HepG2 (cell line): ENCODE data around the gene TMEM130. TPM values are rescaled to one million over a fixed set of nuclear protein-coding genes. Genes with fewer than 3 reads are reported as not detected.

Experiments used
- ATAC-seq: fragments of 200-7000 bp; cut with Tn5 transposase; 3 replicates; pipeline ENCODE4 v1.9.1; 2020; ENCODE audit warnings: mild to moderate bottlenecking, moderate library complexity
- BruUV-seq: library from RNA; stranded (reverse); fragments of 400-500 nt; replicated peaks from 2 replicates; lab custom pipeline; 2021; lab: Mats Ljungman, UMichigan
- CTCF ChIA-PET: fragments of 300-600 bp; formaldehyde crosslinking; extraction: SDS; loops from one replicate; lab custom pipeline; 2021; ENCODE audit warnings: low total read pairs, inconsistent platforms, low intra/inter-chr PET ratio; lab: Yijun Ruan, JAX
- POLR2A ChIA-PET: fragments of 350-600 bp; sonication (Branson Sonifier 250); formaldehyde crosslinking; loops from one replicate; lab custom pipeline; 2020; ENCODE audit warnings: antibody characterized with exemption, inconsistent platforms; lab: Yijun Ruan, JAX
- DNase-seq: peaks from one replicate; pipeline ENCODE4 v3.0.0-alpha.2; 2015; ENCODE audit warnings: low spot score
- FAIRE-seq: peaks from 3 replicates; lab custom pipeline; 2011; peaks lifted over from hg19 to GRCh38; lab: Jason Lieb, UNC
- H2AFZ ChIP-seq: one replicate; pipeline ENCODE4 v1.6.1; 2011; ENCODE audit warnings: low read length, inconsistent platforms
- H3K27ac ChIP-seq: fragments of 300-600 bp; 3 replicates; pipeline ENCODE4 v1.8.0; 2011; ENCODE audit warnings: mixed run types, mild to moderate bottlenecking, mixed read lengths, low read length, inconsistent platforms; ENCODE audit not compliant: insufficient read depth; ENCODE audit errors: extremely low read length
- H3K27me3 ChIP-seq, 2 experiments: fragments of 200-600 bp in 1 of 2; 2 replicates in 1 of 2; 3 replicates in 1 of 2; pipeline versions ENCODE4 v1.6.0 to v1.8.0; 2011; ENCODE audit warnings: low read length in 2 of 2, mild to moderate bottlenecking in 2 of 2, moderate library complexity in 2 of 2, inconsistent platforms in 1 of 2; ENCODE audit not compliant: insufficient read depth in 2 of 2, control insufficient read depth in 1 of 2
- H3K36me3 ChIP-seq, 2 experiments: fragments of 200-600 bp in 1 of 2; replicated peaks in 1 of 2; 2 replicates in 1 of 2; 3 replicates in 1 of 2; pipeline versions ENCODE4 v1.5.1 to v1.8.0; 2011; ENCODE audit warnings: low read length in 2 of 2, inconsistent platforms in 1 of 2; ENCODE audit not compliant: insufficient read depth in 2 of 2, control insufficient read depth in 1 of 2
- H3K4me1 ChIP-seq: 2 replicates; pipeline ENCODE4 v1.5.1; 2012; ENCODE audit warnings: low read length, inconsistent platforms; ENCODE audit not compliant: insufficient read depth
- H3K4me2 ChIP-seq: 2 replicates; pipeline ENCODE4 v1.6.0; 2011; ENCODE audit warnings: low read depth, low read length, inconsistent platforms
- H3K4me3 ChIP-seq, 3 experiments: fragments of 200-600 bp in 1 of 3; sonication (generic), shearing (Covaris generic) in 1 of 3; replicated peaks in 1 of 3; 2 replicates each; pipeline ENCODE4 v1.5.1; 2011 to 2016; ENCODE audit warnings: low read length in 3 of 3, inconsistent platforms in 2 of 3, low read depth in 2 of 3, mild to moderate bottlenecking in 2 of 3, control low read depth in 1 of 3, mixed read lengths in 1 of 3; ENCODE audit not compliant: insufficient read depth in 1 of 3
- H3K79me2 ChIP-seq: one replicate; pipeline ENCODE4 v1.6.1; 2011; ENCODE audit warnings: low read length, inconsistent platforms; ENCODE audit not compliant: insufficient read depth
- H3K9ac ChIP-seq: 2 replicates; pipeline ENCODE4 v1.6.0; 2011; ENCODE audit warnings: mild to moderate bottlenecking, low read depth, low read length, inconsistent platforms; ENCODE audit not compliant: insufficient read depth
- H3K9me3 ChIP-seq: 2 replicates; pipeline ENCODE4 v1.5.1; 2012; ENCODE audit warnings: mild to moderate bottlenecking, low read length
- H4K20me1 ChIP-seq: 2 replicates; pipeline ENCODE4 v1.6.0; 2011; ENCODE audit warnings: inconsistent platforms, mild to moderate bottlenecking, low read length, moderate library complexity; ENCODE audit not compliant: insufficient read depth
- CTCF ChIP-seq: sonication (generic); formaldehyde crosslinking; IDR thresholded peaks from 2 replicates; pipeline ENCODE4 v1.5.0; 2020; ENCODE audit warnings: mild to moderate bottlenecking, missing genetic modification reagents, moderate library complexity
- TEAD3 ChIP-seq: optimal IDR thresholded peaks from 2 replicates; pipeline ENCODE3; 2016; ENCODE audit warnings: borderline replicate concordance
- ZNF136 ChIP-seq: sonication (generic); formaldehyde crosslinking; IDR thresholded peaks from 2 replicates; pipeline ENCODE4 v1.8.1; 2022; ENCODE audit warnings: low read depth, mild to moderate bottlenecking, moderate library complexity, missing genetic modification reagents
- ZNF362 ChIP-seq: sonication (generic); formaldehyde crosslinking; IDR thresholded peaks from 2 replicates; pipeline ENCODE4 v1.4.0; 2020; ENCODE audit warnings: missing genetic modification reagents, mild to moderate bottlenecking, borderline replicate concordance
- WGBS: methylation state at CpG from one replicate; pipeline ENCODE4 v1.1.6; 2017; ENCODE audit warnings: low lambda C conversion rate; 5-methylcytosine and 5-hydroxymethylcytosine counted together
- in situ Hi-C: cut with HindIII; loops from 2 replicates; pipeline ENCODE4 v1.10.0; 2017; ENCODE audit warnings: low pct_unique_long_range_greater_than_20kb; ENCODE audit not compliant: extremely low pct_ligation_motif_present
- intact Hi-C: fragments of 100-400 bp; cut with micrococcal nuclease; formaldehyde crosslinking; loops from one replicate; pipeline ENCODE4 v1.10.0; 2022; ENCODE audit not compliant: unreplicated experiment
- polyA plus RNA-seq, 8 experiments: library from polyadenylated mRNA; depleted of rRNA in 3 of 8; stranded (reverse) in 7 of 8; unstranded in 1 of 8; fragments of >200 nt; fragmentation: Illumina TruSeq in 4 of 8; extraction: Trizol in 4 of 8; gene quantifications; 2 replicates each; pipeline versions ENCODE4 v1.2.1 to v1.2.3, GENCODE V29; 2011 to 2016; ENCODE audit warnings: low read depth in 4 of 8, missing spikeins in 1 of 8, mixed read lengths in 1 of 8; ENCODE audit not compliant: insufficient read depth in 1 of 8
- total RNA-seq, 5 experiments: library from RNA; depleted of rRNA; stranded (reverse); fragments of >200 nt; fragmentation: Illumina TruSeq; extraction: Trizol; gene quantifications; 2 replicates each; pipeline ENCODE4 v1.2.3, GENCODE V29; 2016; ENCODE audit warnings: low read depth in 1 of 5
- TF ChIP-seq, protein P1 (sequence below): sonication (generic); formaldehyde crosslinking; IDR thresholded peaks from 2 replicates; pipeline ENCODE4 v1.4.0; 2020; ENCODE audit warnings: missing genetic modification reagents

The TMEM130 gene
- total and polyA plus RNA-seq, 2 of the 13 experiments (the other 11 are each of a cell fraction or from before 2014, with no cell fraction given): not detected

DNA sequence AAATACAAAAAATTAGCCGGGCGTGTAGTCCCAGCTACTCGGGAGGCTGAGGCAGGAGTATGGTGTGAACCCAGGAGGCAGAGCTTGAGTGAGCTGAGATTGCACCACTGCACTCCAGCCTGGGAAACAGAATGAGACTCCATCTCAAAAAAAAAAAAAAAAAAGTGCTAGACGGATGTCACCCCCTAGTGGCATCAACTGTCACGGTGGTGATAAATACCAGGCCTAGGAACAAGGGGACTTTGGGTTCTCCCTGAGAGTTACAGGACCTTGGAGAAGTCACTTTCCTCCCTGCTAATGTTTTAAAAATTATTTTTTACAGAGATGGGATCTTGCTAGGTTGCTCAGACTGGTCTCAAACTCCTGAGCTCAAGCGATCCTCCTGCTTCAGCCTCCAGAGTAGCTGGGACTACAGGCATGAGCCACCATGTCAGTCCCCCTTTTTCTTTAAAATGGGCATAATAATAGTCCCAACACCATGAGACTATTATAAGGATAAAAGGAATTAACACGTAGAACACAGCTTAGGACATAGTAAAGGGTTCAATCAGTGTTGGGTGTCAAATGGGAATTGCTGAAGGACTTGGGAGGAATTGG lies 2.6 kb upstream of the TMEM130 start:
- peak; percentile 60 for TF ChIP-seq CTCF (CRISPR knock-in tag)
- TF ChIP-seq, protein P1, sequence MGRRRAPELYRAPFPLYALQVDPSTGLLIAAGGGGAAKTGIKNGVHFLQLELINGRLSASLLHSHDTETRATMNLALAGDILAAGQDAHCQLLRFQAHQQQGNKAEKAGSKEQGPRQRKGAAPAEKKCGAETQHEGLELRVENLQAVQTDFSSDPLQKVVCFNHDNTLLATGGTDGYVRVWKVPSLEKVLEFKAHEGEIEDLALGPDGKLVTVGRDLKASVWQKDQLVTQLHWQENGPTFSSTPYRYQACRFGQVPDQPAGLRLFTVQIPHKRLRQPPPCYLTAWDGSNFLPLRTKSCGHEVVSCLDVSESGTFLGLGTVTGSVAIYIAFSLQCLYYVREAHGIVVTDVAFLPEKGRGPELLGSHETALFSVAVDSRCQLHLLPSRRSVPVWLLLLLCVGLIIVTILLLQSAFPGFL (CRISPR knock-in tag): no peak
- peak; percentile 23 for TF ChIP-seq TEAD3 (CRISPR knock-in tag)
- TF ChIP-seq ZNF136: no peak
- peak; percentile 93 for TF ChIP-seq ZNF362 (CRISPR knock-in tag)
- DNase-seq (peak; percentile 57), FAIRE-seq (peak; percentile 72), ATAC-seq (peak; percentile 52)
- H3K27ac ChIP-seq: no peak overlapping the region
- no peak overlapping the region for H3K4me2 ChIP-seq
- in situ Hi-C loops (no loop called here), intact Hi-C loops (no loop called here)
- H3K9ac ChIP-seq: no peak overlapping the region
- POLR2A ChIA-PET: no interaction called here
- CTCF ChIA-PET: interaction anchor here (0.6 kb wide), 1 partner anchor 30 kb away, joined by 3 read pairs; no protein-coding TSS in a partner anchor
- peaks cover 37% of the 10 kb centered on the region for H3K4me1 ChIP-seq
- no peaks in the 10 kb centered on the region for H4K20me1 ChIP-seq
- H3K4me3 ChIP-seq: no peak overlapping the region
- peaks cover 5 to 33% of the 10 kb centered on the region in 2 experiments for H3K27me3 ChIP-seq
- H3K36me3 ChIP-seq: no peaks in the 10 kb centered on the region
- no TSS peak for BruUV-seq
- no peak overlapping the region for H2AFZ ChIP-seq
- H3K9me3 ChIP-seq: no peaks in the 10 kb centered on the region
- no peaks in the 10 kb centered on the region for H3K79me2 ChIP-seq
- WGBS: 29% methylated on average over 7 of the region's 7 CpGs
